Inflammatory macrophage (primary cell): ENCODE measurements around the gene CXCR5.
"Not testable (repeated sequence)": the region's sequence is repeated elsewhere in the genome, so short reads cannot be mapped to it uniquely, and the experiment has no call there.

Experiments used
- DNase-seq, 2 donors: peaks; one replicate each; pipeline ENCODE4 v3.0.0-alpha.2; 2020 to 2022
- total RNA-seq, 18 experiments: gene quantifications; one replicate each; lab custom pipeline; 2026; ENCODE audit warnings: mixed read lengths in 6 of 18, inconsistent platforms in 2 of 18; lab: John Stamatoyannopoulos, UW

The CXCR5 gene, protein sequence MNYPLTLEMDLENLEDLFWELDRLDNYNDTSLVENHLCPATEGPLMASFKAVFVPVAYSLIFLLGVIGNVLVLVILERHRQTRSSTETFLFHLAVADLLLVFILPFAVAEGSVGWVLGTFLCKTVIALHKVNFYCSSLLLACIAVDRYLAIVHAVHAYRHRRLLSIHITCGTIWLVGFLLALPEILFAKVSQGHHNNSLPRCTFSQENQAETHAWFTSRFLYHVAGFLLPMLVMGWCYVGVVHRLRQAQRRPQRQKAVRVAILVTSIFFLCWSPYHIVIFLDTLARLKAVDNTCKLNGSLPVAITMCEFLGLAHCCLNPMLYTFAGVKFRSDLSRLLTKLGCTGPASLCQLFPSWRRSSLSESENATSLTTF
- 0.46 to 12.0 (median 1.3) reads per million in 18 experiments for total RNA-seq

DNA sequence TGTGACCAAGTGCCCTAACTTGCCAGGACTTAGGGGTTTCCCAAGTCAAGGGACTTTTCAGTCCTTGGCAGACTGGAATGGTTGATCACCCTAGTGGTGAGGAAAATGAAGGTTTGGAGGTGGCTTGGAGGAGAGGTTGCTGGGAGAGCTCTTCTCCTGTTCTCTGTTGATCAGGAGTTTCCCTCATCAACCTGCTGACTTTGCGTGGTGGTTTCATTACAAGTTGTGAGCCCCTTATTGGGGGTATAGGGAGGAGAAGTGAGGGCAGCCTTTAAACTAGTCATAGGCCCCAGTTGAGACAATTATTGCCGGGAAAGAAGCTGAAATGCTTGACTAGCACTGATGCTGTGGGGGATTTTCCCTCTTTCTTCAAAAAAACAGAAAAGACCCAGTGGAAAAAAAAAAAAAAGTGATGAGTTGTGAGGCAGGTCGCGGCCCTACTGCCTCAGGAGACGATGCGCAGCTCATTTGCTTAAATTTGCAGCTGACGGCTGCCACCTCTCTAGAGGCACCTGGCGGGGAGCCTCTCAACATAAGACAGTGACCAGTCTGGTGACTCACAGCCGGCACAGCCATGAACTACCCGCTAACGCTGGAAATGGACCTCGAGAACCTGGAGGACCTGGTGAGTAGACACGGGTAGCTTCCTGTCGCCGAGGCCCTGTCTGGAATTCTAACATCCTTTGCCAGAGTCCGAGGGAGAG, at the start of gene CXCR5:
CXCR5 (plus strand) TSS at position 525 of the 704 bp plus-strand sequence; CDS start at position 575, 50 bp downstream.
- DNase-seq, result no peak

DNA sequence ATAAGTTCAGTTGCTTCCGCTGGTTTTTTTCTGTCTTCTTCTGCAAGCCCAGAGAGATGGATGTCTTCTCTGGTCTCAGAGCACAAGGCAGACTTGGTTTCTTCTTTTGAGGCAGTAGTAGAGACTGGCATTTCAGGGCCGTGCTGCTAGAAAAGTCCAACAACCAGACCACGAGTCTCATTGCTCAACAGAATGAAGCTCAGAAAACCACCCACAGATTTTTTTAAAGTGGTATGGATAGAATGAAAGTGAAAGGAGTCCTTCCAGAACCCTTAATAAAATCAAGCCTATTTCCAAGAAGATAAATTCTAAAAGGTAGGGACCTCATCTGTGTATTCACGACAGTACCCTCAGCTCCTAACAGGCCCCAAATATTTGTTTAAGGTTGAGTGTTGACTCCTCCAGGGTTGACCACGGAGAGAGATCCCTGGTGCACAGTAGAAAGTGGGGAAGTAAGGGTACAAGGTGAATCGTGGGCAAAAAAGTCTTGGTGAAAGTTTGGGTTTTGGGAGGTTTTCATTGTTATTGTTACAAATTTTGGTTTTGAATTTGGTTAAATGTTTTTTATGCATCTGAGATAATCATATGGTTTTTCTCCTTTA, 49.2 kb upstream of the CXCR5 start:
- peak; percentile 86 to 90 for DNase-seq

DNA sequence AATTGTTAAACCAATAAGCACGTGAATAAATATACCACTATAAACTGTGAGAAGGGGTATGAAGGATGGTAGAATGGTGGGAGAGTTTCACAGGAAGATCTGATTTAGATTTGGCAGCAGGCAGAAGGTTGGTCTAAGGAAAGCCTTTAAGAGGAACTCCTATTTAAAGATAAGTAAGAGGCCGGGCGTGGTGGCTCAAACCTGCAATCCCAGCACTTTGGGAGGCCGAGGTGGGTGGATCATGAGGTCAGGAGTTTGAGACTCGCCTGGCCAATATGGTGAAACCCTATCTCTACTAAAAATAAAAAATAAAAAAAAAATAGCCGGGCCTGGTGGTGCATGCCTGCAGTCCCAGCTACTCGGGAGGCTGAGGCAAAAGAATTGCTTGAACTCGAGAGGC, 45.8 kb upstream of the CXCR5 start:
- DNase-seq, result peak; percentile 72 to 83

DNA sequence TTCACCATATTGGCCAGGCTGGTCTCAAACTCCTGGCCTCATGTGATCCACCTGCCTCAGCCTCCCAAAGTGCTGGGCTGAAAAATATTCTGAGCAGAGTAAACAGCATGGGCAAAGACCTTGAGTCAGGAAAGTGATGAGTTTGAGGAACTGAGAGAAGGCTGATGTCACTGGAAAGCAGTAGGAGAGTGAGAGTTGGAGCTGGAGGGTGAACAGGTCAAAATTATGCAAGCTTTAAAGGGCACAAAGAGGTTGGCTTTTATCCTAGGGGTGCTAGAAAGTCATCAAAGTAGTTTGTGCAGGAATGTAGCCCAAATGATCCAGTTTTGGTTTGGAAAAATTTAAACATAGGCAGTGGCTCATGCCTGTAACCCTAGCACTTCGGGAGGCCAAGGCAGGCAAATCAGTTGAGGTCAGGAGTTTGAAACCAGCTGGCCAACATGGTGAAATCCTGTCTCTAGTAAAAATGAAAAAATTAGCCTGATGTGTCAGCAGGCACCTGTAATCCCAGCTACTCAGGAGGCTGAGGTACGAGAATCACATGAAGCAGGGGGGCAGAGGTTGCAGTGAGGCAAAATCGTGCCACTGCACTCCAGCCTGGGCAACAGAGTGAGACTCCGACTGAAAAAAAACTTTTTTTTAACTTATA, 44.7 kb upstream of the CXCR5 start:
- peak; percentile 80 to 81 for DNase-seq

DNA sequence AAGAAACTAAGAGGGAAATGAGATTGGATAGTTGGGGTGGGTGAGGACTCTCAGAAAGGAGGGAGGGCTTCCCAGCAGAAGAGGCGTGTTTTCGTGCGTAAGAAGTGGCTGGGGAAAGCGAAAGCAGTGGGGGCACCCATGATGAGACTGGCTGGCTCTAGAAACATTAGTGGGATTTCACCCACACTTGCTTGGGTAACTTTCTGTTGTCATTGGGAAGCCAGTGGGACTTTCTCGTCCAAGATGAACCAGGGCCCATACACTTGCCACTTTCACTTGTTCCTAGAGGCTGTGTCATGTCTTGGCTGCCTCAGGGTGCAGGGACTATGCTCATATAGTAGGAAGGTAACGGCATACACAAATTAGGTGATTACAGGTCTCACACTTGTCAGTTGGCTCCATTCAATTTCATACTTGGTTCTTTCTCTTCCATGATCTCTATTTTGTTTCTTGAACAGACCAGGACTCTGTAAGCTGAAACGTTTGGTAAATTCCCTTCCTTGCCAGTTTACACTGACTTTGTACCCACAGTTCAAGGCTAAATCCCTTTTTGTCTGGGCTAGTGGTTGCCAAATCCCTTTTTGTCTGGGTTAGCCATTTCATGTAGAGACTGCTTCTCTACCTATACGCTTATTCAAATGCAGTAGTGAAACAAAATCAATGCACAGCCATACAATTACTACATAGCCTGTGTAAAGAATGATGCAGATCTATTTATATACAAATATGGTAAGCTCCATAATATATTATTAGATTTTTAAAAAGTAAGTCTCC, 42.0 kb upstream of the CXCR5 start:
- peak; percentile 13 to 36 for DNase-seq

DNA sequence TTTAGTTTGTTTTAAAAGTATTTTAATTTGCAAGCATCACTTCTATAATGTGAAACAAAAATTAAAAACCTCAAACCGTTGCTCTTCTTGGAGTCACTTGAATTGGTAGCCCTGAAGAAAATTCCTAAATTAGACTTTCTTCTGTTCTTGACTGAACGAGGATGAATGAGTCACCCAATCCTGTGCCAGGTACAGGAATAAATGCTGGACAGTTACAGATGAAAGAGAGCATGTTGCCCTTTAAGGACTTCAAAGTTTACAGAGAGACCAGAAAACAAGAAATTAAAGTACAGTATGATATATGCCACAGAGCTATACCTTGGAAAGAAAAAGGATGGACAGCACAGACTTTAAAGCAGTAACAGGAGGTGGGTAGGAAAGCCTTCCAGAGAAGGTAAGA, 41.3 kb upstream of the CXCR5 start:
- DNase-seq, result no peak

DNA sequence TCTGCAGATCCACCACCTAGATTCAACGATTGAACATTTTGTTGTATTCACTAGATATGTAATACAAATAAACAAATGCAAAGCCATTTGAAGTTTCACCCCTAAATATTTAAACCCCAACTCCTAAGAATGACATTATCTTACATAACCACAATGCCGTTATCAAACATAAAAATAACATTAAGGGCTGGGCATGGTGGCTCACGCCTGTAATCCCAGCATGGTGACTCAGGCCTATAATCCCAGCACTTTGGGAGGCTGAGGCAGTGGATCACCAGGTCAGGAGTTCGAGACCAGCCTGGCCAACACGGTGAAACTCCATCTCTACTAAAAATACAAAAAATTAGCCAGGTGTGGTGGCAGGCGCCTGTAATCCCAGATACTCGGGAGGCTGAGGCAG, 40.8 kb upstream of the CXCR5 start:
- DNase-seq, result not testable (repeated sequence)

DNA sequence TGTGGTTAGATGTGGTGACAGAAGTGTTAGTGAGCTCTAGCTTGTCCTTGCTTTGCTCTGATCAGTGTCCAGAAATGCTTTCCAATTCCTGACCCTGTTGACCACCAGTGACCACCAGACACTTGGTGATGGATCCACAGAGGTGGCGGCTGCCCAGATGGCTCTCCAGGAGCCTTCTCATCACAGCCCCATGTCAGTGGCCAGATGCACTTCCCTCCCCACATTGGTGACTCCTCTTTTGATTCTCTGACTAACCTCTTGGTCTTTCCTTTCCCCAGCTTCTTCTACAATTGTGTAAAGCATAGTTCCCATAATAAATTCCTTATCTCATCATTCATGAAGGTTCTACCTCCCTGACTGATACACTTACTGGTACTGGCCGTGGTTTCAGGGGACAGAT, 40.1 kb upstream of the CXCR5 start:
- peak in 1 of 2 donors; percentile 10 for DNase-seq

DNA sequence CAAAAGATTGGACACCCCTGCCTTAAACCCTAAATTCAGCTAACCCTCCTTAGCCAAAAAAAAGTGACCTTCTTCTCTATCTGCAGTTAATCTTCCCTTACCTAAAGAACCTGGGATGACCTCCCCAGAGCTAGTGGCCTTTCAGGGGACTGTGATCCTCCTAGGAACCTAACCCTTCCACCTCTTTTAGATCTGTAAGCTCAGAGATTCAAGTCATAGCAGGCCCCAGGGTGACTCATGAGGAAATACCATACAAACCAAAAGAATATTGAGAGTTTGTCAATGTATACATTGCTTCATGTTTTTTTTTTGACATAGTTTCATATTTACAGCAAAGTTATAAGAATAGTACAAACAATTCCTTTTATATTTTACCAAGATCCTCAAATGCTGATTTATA, 38.3 kb upstream of the CXCR5 start:
- peak; percentile 60 to 66 for DNase-seq

DNA sequence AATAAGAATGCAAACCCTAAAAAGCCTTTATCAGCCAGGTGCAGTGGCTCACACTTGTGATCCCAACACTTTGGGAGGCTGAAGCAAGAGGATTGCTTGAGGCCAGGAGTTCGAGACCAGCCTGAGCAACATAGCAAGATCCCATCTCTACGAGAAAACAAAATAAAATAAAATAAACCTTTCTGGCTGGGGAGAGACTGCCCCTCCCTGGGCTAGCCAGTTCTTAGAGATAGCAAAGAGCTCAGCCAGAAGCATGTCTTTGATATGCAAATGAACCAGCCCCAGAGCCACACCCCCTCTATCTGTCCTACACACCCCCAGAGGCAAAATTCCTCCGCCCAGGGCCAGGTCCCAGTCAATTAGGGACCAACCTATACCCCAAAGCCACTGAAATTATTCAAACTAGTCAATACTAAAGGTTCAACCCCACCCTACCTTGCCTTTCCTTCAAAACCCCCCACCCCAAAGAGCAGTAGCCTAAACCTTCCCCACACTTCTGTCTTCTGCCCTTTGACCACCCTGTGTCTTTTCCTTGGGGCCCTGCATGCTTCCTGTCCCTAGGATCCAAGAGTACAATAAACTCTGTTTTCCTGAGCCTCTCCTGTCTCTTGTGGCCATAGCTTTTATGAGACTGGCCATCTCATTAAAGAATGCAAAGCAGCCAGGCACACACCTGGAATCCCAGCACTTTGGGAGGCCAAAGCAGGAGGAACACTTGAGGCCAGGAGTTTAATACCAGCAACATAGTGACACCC, 37.3 kb upstream of the CXCR5 start:
- DNase-seq, result no peak

DNA sequence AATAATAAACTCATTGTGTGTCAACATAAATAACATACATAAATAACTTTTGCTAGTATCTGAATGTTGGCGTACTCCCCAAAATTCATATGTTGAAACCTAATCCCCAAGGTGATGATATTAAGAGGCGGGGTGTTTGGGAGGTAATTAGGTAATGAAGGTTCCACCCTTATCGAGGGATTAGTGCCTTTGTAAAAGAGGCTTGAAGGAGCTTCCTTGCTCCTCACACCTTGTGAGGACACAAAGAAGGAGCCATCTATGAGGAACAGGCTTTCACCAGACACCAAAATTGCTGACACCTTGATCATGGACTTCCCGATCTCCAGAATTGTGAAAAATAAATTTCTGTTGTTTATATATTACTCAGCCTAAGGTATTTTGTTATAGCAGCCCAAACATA, 33.9 kb upstream of the CXCR5 start:
- no peak for DNase-seq

DNA sequence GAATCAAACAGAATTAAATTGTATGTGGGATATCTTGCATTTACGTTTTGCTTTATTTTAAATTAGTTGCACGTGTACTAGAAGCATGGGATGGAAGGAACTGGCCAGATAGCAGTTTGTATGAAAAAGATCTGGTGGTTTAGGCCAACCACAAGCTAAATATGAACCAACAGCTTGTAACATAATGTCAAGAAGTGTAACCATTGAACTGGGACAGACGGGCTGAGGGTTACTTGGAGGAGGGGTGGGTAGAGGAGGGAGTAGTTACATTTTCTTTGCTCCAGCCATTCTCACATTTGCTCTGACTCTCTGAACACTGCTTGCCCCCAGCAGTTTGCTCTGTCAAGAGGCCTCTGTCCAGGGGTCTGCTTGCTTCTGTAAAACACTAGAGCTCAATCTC, 31.7 kb upstream of the CXCR5 start:
- no peak for DNase-seq

DNA sequence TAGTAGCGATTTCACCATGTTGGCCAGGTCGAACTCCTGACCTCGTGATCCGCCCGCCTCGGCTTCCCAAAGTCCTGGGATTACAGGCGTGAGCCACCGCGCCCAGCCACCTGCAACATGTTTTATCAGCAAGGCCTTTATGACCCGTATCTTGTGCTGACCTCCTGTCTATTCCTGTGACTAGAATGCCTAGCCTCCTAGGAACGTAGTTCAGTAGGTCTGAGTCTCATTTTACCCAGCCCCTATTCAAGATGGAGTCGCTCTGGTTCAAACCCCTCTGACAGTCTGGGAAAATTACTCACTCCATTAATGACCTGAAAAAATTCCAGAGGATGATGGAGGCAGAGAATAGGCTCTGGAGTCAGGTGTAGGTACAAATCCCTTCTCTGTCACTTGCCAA, 30.0 kb upstream of the CXCR5 start:
- DNase-seq, result no peak

DNA sequence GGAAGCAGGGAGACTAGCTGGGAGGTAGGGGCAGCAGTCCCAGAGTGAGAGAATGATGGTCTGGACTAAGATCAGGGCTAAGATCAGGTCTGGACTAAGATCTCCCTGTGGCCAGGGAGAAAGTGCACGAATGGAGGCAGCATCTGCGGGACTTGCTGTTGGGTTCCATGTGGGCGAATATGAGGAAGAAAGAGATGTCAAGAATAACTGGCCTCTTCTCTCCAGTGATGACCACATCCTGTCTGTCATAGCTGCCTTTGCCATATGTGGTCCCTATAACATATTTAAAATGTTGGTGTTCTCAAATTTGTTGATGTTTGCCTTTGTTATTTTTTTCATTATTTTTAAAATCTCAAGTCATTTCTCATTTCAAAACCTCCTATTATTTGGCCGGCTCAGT, 27.4 kb upstream of the CXCR5 start:
- DNase-seq, result peak; percentile 66 to 71

DNA sequence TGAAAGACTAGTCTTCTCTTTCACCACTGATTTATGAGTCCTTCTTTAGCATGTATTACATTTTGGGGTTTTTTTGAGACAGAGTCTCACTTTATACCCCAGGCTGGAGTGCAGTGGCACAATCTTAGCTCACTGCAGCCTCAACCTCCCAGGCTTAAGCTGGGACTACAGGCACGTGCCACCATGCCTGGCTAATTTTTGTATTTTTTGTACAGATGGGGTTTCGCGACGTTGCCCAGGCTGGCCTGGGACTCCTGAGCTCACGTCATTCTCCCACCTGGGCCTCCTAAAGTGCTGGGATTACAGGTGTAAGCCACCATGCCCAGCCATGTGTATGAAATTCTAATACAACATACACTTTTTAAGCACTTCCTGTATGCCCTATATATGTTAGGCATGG, 26.3 kb upstream of the CXCR5 start:
- DNase-seq, result no peak

DNA sequence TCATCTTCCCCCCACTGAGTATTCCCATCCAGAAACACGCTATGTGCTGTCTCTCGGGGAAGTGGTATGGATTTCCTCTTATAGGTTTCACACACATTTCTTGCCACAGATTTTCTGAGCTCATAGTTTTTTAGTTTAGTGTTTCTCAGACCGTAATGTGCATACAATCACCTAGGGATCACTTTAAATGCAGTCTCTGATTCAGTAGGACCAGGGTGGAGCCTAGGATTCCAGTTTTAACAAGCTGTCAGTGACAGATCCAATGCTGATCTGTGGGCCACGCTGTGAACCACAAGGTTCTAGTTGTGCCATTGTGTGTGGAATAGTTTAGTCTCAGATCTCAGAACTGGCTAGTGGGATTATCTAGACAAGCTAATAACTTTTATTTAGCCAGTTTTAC, 23.7 kb upstream of the CXCR5 start:
- DNase-seq, result peak in 1 of 2 donors; percentile 27

DNA sequence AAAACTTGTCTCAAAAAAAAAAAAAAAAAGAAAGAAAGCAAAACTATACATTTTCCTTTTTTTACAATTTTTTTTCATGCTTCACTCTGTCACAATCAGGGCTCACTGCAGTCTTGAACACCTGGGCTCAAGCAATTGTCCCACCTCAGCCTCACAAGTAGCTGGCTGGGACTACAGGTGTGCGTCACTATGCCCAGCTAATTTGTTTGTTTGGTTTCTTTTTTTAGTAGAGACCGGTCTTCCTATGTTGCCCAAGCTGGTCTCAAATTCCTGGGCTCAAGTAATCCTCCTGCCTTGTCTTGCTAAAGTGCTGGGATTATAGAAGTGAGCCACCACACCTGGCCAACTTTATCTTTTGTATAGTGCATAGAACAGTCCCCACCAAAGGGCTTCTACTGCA, 15.0 kb upstream of the CXCR5 start:
- no peak for DNase-seq

DNA sequence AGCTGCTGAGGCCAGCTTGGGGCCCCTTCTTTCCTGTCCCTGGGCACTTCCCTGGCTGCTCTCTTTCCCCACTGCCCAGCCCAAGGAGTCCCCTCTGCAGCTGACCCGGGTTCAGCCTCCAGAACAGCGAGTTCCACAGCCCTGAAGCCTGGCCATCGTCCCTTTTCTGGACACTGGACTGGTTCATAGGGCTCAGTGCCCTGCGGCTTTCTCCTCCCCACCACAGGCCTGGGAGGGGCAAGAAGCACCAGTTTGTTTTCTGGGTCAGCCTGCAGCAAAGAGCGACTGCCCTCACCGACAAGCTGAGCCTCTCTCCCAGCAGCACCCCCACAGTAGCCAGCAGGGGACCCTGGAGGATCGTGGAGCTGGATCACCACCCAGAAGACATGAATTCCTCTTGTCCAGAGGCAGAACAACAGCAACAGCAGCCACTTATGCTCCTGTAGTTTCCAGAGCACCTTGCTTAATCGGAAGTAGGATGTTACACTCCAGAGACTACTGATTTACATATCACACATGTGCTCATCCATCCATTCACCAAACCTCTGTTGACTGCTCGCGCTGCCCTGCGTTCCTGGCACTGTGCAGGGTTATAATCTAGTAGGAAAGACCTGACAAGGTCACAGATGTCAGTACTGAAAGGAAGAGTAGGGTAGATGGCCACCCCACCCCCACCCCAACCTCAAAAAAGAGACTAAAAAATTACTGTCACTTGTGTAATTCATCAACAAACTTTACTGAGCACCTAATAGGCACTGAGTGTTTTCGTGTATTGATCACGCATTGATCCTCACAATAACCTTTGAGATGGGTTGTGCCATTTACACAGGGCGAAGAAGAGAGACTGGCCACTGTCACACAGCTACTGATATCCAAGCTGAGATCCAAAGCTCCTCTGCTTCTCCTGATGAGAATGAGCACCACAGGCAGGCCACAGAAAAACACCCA, 13.0 kb upstream of the CXCR5 start:
- no peak for DNase-seq

DNA sequence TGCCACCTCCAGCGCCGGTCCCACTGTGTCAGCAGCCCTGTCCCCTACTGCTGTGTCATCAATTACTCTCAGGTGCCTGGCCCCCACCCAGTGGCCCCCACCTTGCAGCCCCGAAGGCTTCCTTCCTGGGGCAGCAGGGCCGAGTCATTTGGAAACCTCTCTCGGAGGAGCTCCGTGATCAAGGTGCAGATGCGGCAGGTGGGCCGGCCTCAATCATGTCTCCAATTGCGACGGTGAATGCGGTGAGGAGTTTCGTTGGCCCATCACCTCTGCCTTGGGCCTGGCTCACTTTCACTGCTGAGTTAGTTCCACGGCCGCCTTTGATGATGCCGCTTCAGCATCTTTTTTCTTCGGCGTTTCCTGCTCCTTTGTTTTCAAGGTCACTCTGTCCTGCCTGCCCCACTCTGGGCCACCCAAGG, 11.3 kb upstream of the CXCR5 start:
- no peak for DNase-seq

DNA sequence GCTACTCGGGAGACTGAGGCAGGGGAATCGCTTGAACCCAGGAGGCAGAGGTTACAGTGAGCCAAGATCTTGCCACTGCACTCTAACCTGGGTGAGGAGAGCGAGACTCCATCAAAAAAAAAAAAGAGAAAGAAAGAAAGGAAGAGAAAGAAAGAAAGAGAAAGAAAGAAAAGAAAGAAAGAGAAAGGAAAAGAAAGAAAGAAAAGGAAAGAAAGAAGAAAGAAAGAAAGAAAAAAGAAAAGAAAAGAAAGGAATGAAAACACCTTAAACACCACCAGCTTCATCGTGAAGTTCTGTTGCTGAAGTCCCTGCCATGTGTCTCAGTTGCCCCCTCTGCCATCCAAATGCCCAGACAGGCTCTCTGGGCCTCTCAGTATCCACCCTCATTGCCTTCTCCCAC, 9.9 kb upstream of the CXCR5 start:
- DNase-seq, result no peak
